22Rv1 (cell line): ENCODE results near the gene ST13.
A peak's percentile ranks its signal among the peaks of the same experiment; 100 is the strongest.
"Not testable (repeated sequence)": the region's sequence is repeated elsewhere in the genome, so short reads cannot be mapped to it uniquely, and the experiment has no call there.

Source experiments
- H3K27ac ChIP-seq: fragments of 450-650 bp; 2 replicates; pipeline ENCODE4 v1.5.1; 2017
- CTCF ChIP-seq: fragments of 450-650 bp; IDR thresholded peaks from 2 replicates; pipeline ENCODE4 v1.5.1; 2017; ENCODE audit warnings: mild to moderate bottlenecking
- ZFX ChIP-seq: fragments of 450-650 bp; IDR thresholded peaks from 2 replicates; pipeline ENCODE4 v1.6.1; 2017; ENCODE audit warnings: antibody characterized with exemption, borderline replicate concordance

The ST13 gene

GRCh38 chr22:40838486-40838885, 18.0 kb downstream of the ST13 start:
- TF ChIP-seq CTCF (no peak), ZFX (no peak)
- H3K27ac ChIP-seq = no peak overlapping the region

- TF ChIP-seq ZFX = no peak
- TF ChIP-seq CTCF = no peak
Measured at GRCh38 chr22:40834619-40835018, 21.8 kb downstream of the ST13 start.

GRCh38 chr22:40829131-40829530, 27.3 kb downstream of the ST13 start:
- H3K27ac ChIP-seq = no peak overlapping the region
- TF ChIP-seq ZFX (no peak), CTCF (no peak)

More at GRCh38 chr22:40834619-40835018, 21.8 kb downstream of the ST13 start:
- H3K27ac ChIP-seq = no peak overlapping the region

GRCh38 chr22:40826984-40827741, 29.3 kb downstream of the ST13 start:
- TF ChIP-seq CTCF = no peak
- TF ChIP-seq ZFX = no peak

GRCh38 chr22:40826292-40826691, 30.1 kb downstream of the ST13 start:
- H3K27ac ChIP-seq = not testable (repeated sequence)

More at GRCh38 chr22:40826984-40827741, 29.3 kb downstream of the ST13 start:
- no peak overlapping the region for H3K27ac ChIP-seq

GRCh38 chr22:40823426-40823825, 33.0 kb downstream of the ST13 start:
- TF ChIP-seq ZFX (no peak), CTCF (no peak)
- H3K27ac ChIP-seq = no peak overlapping the region

- TF ChIP-seq CTCF (no peak), ZFX (no peak)
- peak overlapping the region; percentile 71 for H3K27ac ChIP-seq
Measured at GRCh38 chr22:40819599-40820140, 36.8 kb downstream of the ST13 start.
